Karpas-422 (cell line): ENCODE measurements around the gene ST6GALNAC4. TPM values are rescaled to one million over a fixed set of nuclear protein-coding genes. Genes with fewer than 3 reads are reported as not detected.

Experiments
- DNase-seq: peaks from one replicate; pipeline ENCODE4 v3.0.0-alpha.2; 2015
- H2AFZ ChIP-seq: fragments of 200-600 bp; sonication (generic); 2 replicates; pipeline ENCODE4 v1.6.1; 2014; ENCODE audit warnings: antibody characterized with exemption, low read length, mixed read lengths
- H3K27ac ChIP-seq: fragments of 200-600 bp; sonication (generic); 2 replicates; pipeline ENCODE4 v1.5.1; 2014; ENCODE audit warnings: mild to moderate bottlenecking, low read length, moderate library complexity
- H3K27me3 ChIP-seq: fragments of 200-600 bp; sonication (generic); 2 replicates; pipeline ENCODE4 v1.6.1; 2014; ENCODE audit warnings: low read length, mixed read lengths
- H3K36me3 ChIP-seq: fragments of 200-600 bp; sonication (generic); 2 replicates; pipeline ENCODE4 v1.6.1; 2014; ENCODE audit warnings: low read length, mixed read lengths; ENCODE audit not compliant: insufficient read depth
- H3K4me1 ChIP-seq: fragments of 200-600 bp; sonication (generic); 2 replicates; pipeline ENCODE4 v1.6.1; 2014; ENCODE audit warnings: mild to moderate bottlenecking, low read length, mixed read lengths
- H3K4me2 ChIP-seq: fragments of 200-600 bp; sonication (generic); 2 replicates; pipeline ENCODE4 v1.6.1; 2014; ENCODE audit warnings: low read length, low read depth, mild to moderate bottlenecking; ENCODE audit not compliant: poor library complexity, severe bottlenecking
- H3K4me3 ChIP-seq: fragments of 200-600 bp; sonication (generic); 2 replicates; pipeline ENCODE4 v1.5.1; 2014; ENCODE audit warnings: mild to moderate bottlenecking, antibody characterized with exemption, low read length, mixed read lengths
- H3K79me2 ChIP-seq: fragments of 200-600 bp; sonication (generic); 2 replicates; pipeline ENCODE4 v1.6.1; 2014; ENCODE audit warnings: mild to moderate bottlenecking, low read length, mixed read lengths
- H3K9ac ChIP-seq: fragments of 200-600 bp; sonication (generic); 2 replicates; pipeline ENCODE4 v1.6.0; 2014; ENCODE audit warnings: low read length
- H3K9me2 ChIP-seq: fragments of 200-600 bp; sonication (generic), shearing (Covaris generic); replicated peaks from 2 replicates; pipeline ENCODE4 v1.6.0; 2014; ENCODE audit warnings: mild to moderate bottlenecking, low read length, moderate library complexity; ENCODE audit not compliant: insufficient read depth
- H3K9me3 ChIP-seq: fragments of 300-700, 200-600 bp; sonication (generic); 2 replicates; pipeline ENCODE4 v1.6.1; 2014; ENCODE audit warnings: low read length, mixed read lengths
- H4K20me1 ChIP-seq: fragments of 200-600 bp; sonication (generic); 2 replicates; pipeline ENCODE4 v1.6.1; 2014; ENCODE audit warnings: mild to moderate bottlenecking, antibody characterized with exemption, low read length, low read depth; ENCODE audit not compliant: insufficient read depth
- total RNA-seq: library from RNA; depleted of rRNA; stranded (reverse); fragments of >200 nt; shearing (Covaris generic); gene quantifications from 2 replicates; pipeline ENCODE4 v1.2.3, GENCODE V29; 2014; ENCODE audit warnings: low replicate concordance

Gene ST6GALNAC4
- total RNA-seq, 1 experiment from 2014 or later, result 23.5 TPM

- Histone ChIP-seq H3K9ac (no peak overlapping the region), H2AFZ (no peak overlapping the region), H3K79me2 (no peaks in the 10 kb centered on the region), H3K27ac (no peak overlapping the region), H3K27me3 (no peaks in the 10 kb centered on the region), H3K9me3 (no peaks in the 10 kb centered on the region), H3K4me1 (peaks cover 25% of the 10 kb centered on the region), H3K4me3 (no peak overlapping the region), H3K36me3 (no peaks in the 10 kb centered on the region), H3K9me2 (no peaks in the 10 kb centered on the region), H4K20me1 (peaks cover 46% of the 10 kb centered on the region), H3K4me2 (no peak overlapping the region)
- no peak for DNase-seq
These were observed 43.7 kb upstream of the ST6GALNAC4 start for GRCh38 chr9:127960410-127961154.

- H4K20me1 ChIP-seq, result peaks cover 49% of the 10 kb centered on the region
- no peak overlapping the region for H3K27ac ChIP-seq
- H3K9ac ChIP-seq, result no peak overlapping the region
- no peak overlapping the region for H3K4me2 ChIP-seq
- H3K27me3 ChIP-seq, result no peaks in the 10 kb centered on the region
- no peaks in the 10 kb centered on the region for H3K9me2 ChIP-seq
- H2AFZ ChIP-seq, result no peak overlapping the region
- H3K36me3 ChIP-seq, result no peaks in the 10 kb centered on the region
- peaks cover 20% of the 10 kb centered on the region for H3K4me1 ChIP-seq
- no peak overlapping the region for H3K4me3 ChIP-seq
- no peak for DNase-seq
- H3K79me2 ChIP-seq, result no peaks in the 10 kb centered on the region
- H3K9me3 ChIP-seq, result no peaks in the 10 kb centered on the region
These were observed 43.1 kb upstream of the ST6GALNAC4 start for GRCh38 chr9:127959841-127960409.

- H3K4me3 ChIP-seq, result no peak overlapping the region
- peaks cover 52% of the 10 kb centered on the region for H4K20me1 ChIP-seq
- H3K36me3 ChIP-seq, result no peaks in the 10 kb centered on the region
- H3K9me3 ChIP-seq, result no peaks in the 10 kb centered on the region
- no peak overlapping the region for H3K4me2 ChIP-seq
- H3K9ac ChIP-seq, result no peak overlapping the region
- H3K27ac ChIP-seq, result no peak overlapping the region
- no peaks in the 10 kb centered on the region for H3K27me3 ChIP-seq
- H3K9me2 ChIP-seq, result no peaks in the 10 kb centered on the region
- no peaks in the 10 kb centered on the region for H3K79me2 ChIP-seq
- no peak overlapping the region for H2AFZ ChIP-seq
- DNase-seq, result no peak
- H3K4me1 ChIP-seq, result peaks cover 20% of the 10 kb centered on the region
These were observed 42.6 kb upstream of the ST6GALNAC4 start for GRCh38 chr9:127959398-127959797.

- peaks cover 13% of the 10 kb centered on the region for H3K4me1 ChIP-seq
- H3K4me2 ChIP-seq, result no peak overlapping the region
- peaks cover 48% of the 10 kb centered on the region for H4K20me1 ChIP-seq
- no peak overlapping the region for H3K4me3 ChIP-seq
- H3K27ac ChIP-seq, result no peak overlapping the region
- no peak for DNase-seq
- no peak overlapping the region for H3K9ac ChIP-seq
- no peaks in the 10 kb centered on the region for H3K9me3 ChIP-seq
- H3K36me3 ChIP-seq, result no peaks in the 10 kb centered on the region
- H3K79me2 ChIP-seq, result no peaks in the 10 kb centered on the region
- no peaks in the 10 kb centered on the region for H3K9me2 ChIP-seq
- H3K27me3 ChIP-seq, result no peaks in the 10 kb centered on the region
- H2AFZ ChIP-seq, result no peak overlapping the region
These were observed 41.9 kb upstream of the ST6GALNAC4 start for GRCh38 chr9:127958728-127959127.

GRCh38 chr9:127955294-127956015 lies 38.6 kb upstream of the ST6GALNAC4 start:
- peaks cover 18% of the 10 kb centered on the region for H4K20me1 ChIP-seq
- H3K9ac ChIP-seq, result no peak overlapping the region
- H3K27me3 ChIP-seq, result no peaks in the 10 kb centered on the region
- H3K4me1 ChIP-seq, result peaks cover 3% of the 10 kb centered on the region
- H3K9me2 ChIP-seq, result no peaks in the 10 kb centered on the region
- DNase-seq, result peak; percentile 83
- H3K9me3 ChIP-seq, result no peaks in the 10 kb centered on the region
- H3K4me2 ChIP-seq, result no peak overlapping the region
- H3K79me2 ChIP-seq, result no peaks in the 10 kb centered on the region
- no peak overlapping the region for H2AFZ ChIP-seq
- no peak overlapping the region for H3K27ac ChIP-seq
- H3K4me3 ChIP-seq, result no peak overlapping the region
- H3K36me3 ChIP-seq, result no peaks in the 10 kb centered on the region

- Histone ChIP-seq H4K20me1 (peaks cover 18% of the 10 kb centered on the region), H3K4me3 (no peak overlapping the region), H3K4me2 (no peak overlapping the region), H3K9ac (no peak overlapping the region), H3K4me1 (peaks cover 3% of the 10 kb centered on the region), H3K36me3 (no peaks in the 10 kb centered on the region), H3K79me2 (no peaks in the 10 kb centered on the region), H3K27me3 (no peaks in the 10 kb centered on the region), H2AFZ (no peak overlapping the region), H3K9me3 (no peaks in the 10 kb centered on the region), H3K9me2 (no peaks in the 10 kb centered on the region), H3K27ac (no peak overlapping the region)
- DNase-seq, result no peak
These were observed 38.0 kb upstream of the ST6GALNAC4 start for GRCh38 chr9:127954831-127955293.

- no peaks in the 10 kb centered on the region for H3K9me3 ChIP-seq
- H3K27ac ChIP-seq, result no peak overlapping the region
- H4K20me1 ChIP-seq, result peaks cover 18% of the 10 kb centered on the region
- peaks cover 3% of the 10 kb centered on the region for H3K4me1 ChIP-seq
- no peaks in the 10 kb centered on the region for H3K36me3 ChIP-seq
- H2AFZ ChIP-seq, result no peak overlapping the region
- no peak overlapping the region for H3K4me2 ChIP-seq
- H3K4me3 ChIP-seq, result no peak overlapping the region
- H3K9me2 ChIP-seq, result no peaks in the 10 kb centered on the region
- H3K9ac ChIP-seq, result no peak overlapping the region
- DNase-seq, result no peak
- no peaks in the 10 kb centered on the region for H3K79me2 ChIP-seq
- no peaks in the 10 kb centered on the region for H3K27me3 ChIP-seq
These were observed 37.1 kb upstream of the ST6GALNAC4 start for GRCh38 chr9:127953768-127954505.

- H3K27me3 ChIP-seq, result no peaks in the 10 kb centered on the region
- H2AFZ ChIP-seq, result no peak overlapping the region
- H3K79me2 ChIP-seq, result no peaks in the 10 kb centered on the region
- no peak overlapping the region for H3K27ac ChIP-seq
- no peaks in the 10 kb centered on the region for H3K36me3 ChIP-seq
- H3K4me2 ChIP-seq, result no peak overlapping the region
- peaks cover 18% of the 10 kb centered on the region for H4K20me1 ChIP-seq
- H3K4me3 ChIP-seq, result no peak overlapping the region
- no peaks in the 10 kb centered on the region for H3K9me2 ChIP-seq
- peaks cover 4% of the 10 kb centered on the region for H3K4me1 ChIP-seq
- H3K9ac ChIP-seq, result no peak overlapping the region
- no peaks in the 10 kb centered on the region for H3K9me3 ChIP-seq
- no peak for DNase-seq
These were observed 36.3 kb upstream of the ST6GALNAC4 start for GRCh38 chr9:127953154-127953553.
